H1 (cell line): ENCODE data around the gene KRT32. TPM values are rescaled to one million over a fixed set of nuclear protein-coding genes. Genes with fewer than 3 reads are reported as not detected.

ENCODE experiments used
- CTCF ChIA-PET: fragments of 300-600 bp; sonication (Branson Sonifier 250); formaldehyde crosslinking; loops from one replicate; lab custom pipeline; 2021; ENCODE audit not compliant: partially characterized antibody; lab: Charles Lee
- POLR2A ChIA-PET: fragments of 300-600 bp; sonication (Branson Sonifier 250); formaldehyde crosslinking; loops from one replicate; lab custom pipeline; 2021; ENCODE audit warnings: inconsistent platforms; ENCODE audit not compliant: partially characterized antibody; lab: Charles Lee
- DNase-seq, 2 experiments: peaks; one replicate each; pipeline versions ENCODE4 v3.0.0 to v3.0.0-alpha.2; 2010 to 2022; ENCODE audit warnings: low spot score in 2 of 2, low read depth in 1 of 2, mixed read lengths in 1 of 2
- FAIRE-seq: peaks from 2 replicates; lab custom pipeline; 2011; peaks lifted over from hg19 to GRCh38; lab: Jason Lieb, UNC
- H2AFZ ChIP-seq: 2 replicates; pipeline ENCODE4 v1.8.1; 2012; ENCODE audit warnings: low read length, inconsistent platforms
- H2AK5ac ChIP-seq: 2 replicates; pipeline ENCODE4 v1.6.1; 2013; ENCODE audit warnings: low read depth, low read length
- H2BK120ac ChIP-seq: replicated peaks from 2 replicates; pipeline ENCODE3; 2013; ENCODE audit warnings: low read depth, low read length, inconsistent platforms
- H2BK12ac ChIP-seq: 2 replicates; pipeline ENCODE4 v1.6.1; 2013; ENCODE audit warnings: low read depth, low read length
- H2BK15ac ChIP-seq: 2 replicates; pipeline ENCODE4 v1.6.1; 2013; ENCODE audit warnings: low read length
- H2BK20ac ChIP-seq: 2 replicates; pipeline ENCODE4 v1.6.1; 2013; ENCODE audit warnings: low read length
- H2BK5ac ChIP-seq: 2 replicates; pipeline ENCODE4 v1.6.1; 2013; ENCODE audit warnings: low read depth, low read length
- H3K14ac ChIP-seq: 2 replicates; pipeline ENCODE4 v1.6.1; 2013; ENCODE audit warnings: inconsistent platforms; ENCODE audit not compliant: insufficient read length
- H3K18ac ChIP-seq: 2 replicates; pipeline ENCODE4 v1.6.1; 2013; ENCODE audit warnings: low read length; ENCODE audit errors: extremely low read depth
- H3K23ac ChIP-seq: 2 replicates; pipeline ENCODE4 v1.6.1; 2013; ENCODE audit warnings: inconsistent platforms; ENCODE audit not compliant: insufficient read length
- H3K23me2 ChIP-seq: 2 replicates; pipeline ENCODE4 v1.6.1; 2013; ENCODE audit warnings: low read depth, low read length
- H3K27ac ChIP-seq: 2 replicates; pipeline ENCODE4 v1.6.1; 2011; ENCODE audit warnings: low read depth, low read length, inconsistent platforms
- H3K27me3 ChIP-seq, 4 experiments: replicated peaks in 1 of 4; 1 replicate in 1 of 4; 2 replicates in 3 of 4; pipeline versions ENCODE4 v1.6.1 to v1.8.1; 2011 to 2013; ENCODE audit warnings: low read length in 3 of 4, mild to moderate bottlenecking in 3 of 4, inconsistent platforms in 2 of 4, mixed read lengths in 2 of 4, moderate library complexity in 1 of 4; ENCODE audit not compliant: control insufficient read depth in 3 of 4, insufficient read depth in 3 of 4; ENCODE audit errors: extremely low read depth in 1 of 4
- H3K36me3 ChIP-seq, 4 experiments: 2 replicates each; pipeline versions ENCODE4 v1.6.1 to v1.8.1; 2011 to 2013; ENCODE audit warnings: mild to moderate bottlenecking in 4 of 4, low read length in 3 of 4, moderate library complexity in 2 of 4, control low read depth in 1 of 4, inconsistent platforms in 1 of 4; ENCODE audit not compliant: insufficient read depth in 4 of 4, control insufficient read depth in 2 of 4
- H3K4ac ChIP-seq: replicated peaks from 2 replicates; pipeline ENCODE3; 2013; ENCODE audit warnings: low read length, low read depth, mixed read lengths, inconsistent platforms; ENCODE audit not compliant: insufficient read length
- H3K4me1 ChIP-seq, 4 experiments: replicated peaks in 1 of 4; 1 replicate in 1 of 4; 2 replicates in 3 of 4; pipeline versions ENCODE4 v1.6.1 to v1.8.1; 2011 to 2013; ENCODE audit warnings: low read length in 3 of 4, inconsistent platforms in 2 of 4, mixed read lengths in 1 of 4; ENCODE audit not compliant: insufficient read depth in 4 of 4, control insufficient read depth in 3 of 4
- H3K4me2 ChIP-seq, 2 experiments: 2 replicates each; pipeline versions ENCODE4 v1.6.1 to v1.8.1; 2011 to 2013; ENCODE audit warnings: low read depth in 2 of 2, low read length in 2 of 2, control low read depth in 1 of 2, inconsistent platforms in 1 of 2, mild to moderate bottlenecking in 1 of 2; ENCODE audit not compliant: insufficient read depth in 1 of 2
- H3K4me3 ChIP-seq, 4 experiments: fragments of 200-600, 300-600 bp in 1 of 4; sonication (generic), shearing (Covaris generic), sonication (Bioruptor Twin) in 1 of 4; 2 replicates each; pipeline versions ENCODE4 v1.5.1 to v1.8.1; 2011 to 2016; ENCODE audit warnings: low read length in 4 of 4, low read depth in 3 of 4, control low read depth in 2 of 4, inconsistent platforms in 2 of 4, mild to moderate bottlenecking in 2 of 4, mixed read lengths in 1 of 4, moderate library complexity in 1 of 4; ENCODE audit not compliant: insufficient read depth in 2 of 4; ENCODE audit errors: extremely low read depth in 1 of 4
- H3K56ac ChIP-seq: replicated peaks from 2 replicates; pipeline ENCODE3; 2013; ENCODE audit warnings: low read depth, mild to moderate bottlenecking, mixed read lengths, low read length, inconsistent platforms; ENCODE audit not compliant: insufficient read length
- H3K79me1 ChIP-seq: 2 replicates; pipeline ENCODE4 v1.6.1; 2013; ENCODE audit warnings: low read depth, low read length, control low read depth
- H3K79me2 ChIP-seq, 2 experiments: 2 replicates each; pipeline versions ENCODE4 v1.6.1 to v1.8.1; 2012 to 2013; ENCODE audit warnings: low read length in 2 of 2, mild to moderate bottlenecking in 2 of 2, inconsistent platforms in 1 of 2; ENCODE audit not compliant: insufficient read depth in 2 of 2, control insufficient read depth in 1 of 2
- H3K9ac ChIP-seq, 4 experiments: replicated peaks in 1 of 4; 1 replicate in 1 of 4; 2 replicates in 3 of 4; pipeline versions ENCODE4 v1.6.1 to v1.8.1; 2011 to 2013; ENCODE audit warnings: low read depth in 3 of 4, low read length in 3 of 4, control low read depth in 2 of 4, mild to moderate bottlenecking in 2 of 4, moderate library complexity in 2 of 4, inconsistent platforms in 1 of 4; ENCODE audit errors: extremely low read depth in 1 of 4
- H3K9me3 ChIP-seq, 2 experiments: 2 replicates each; pipeline versions ENCODE4 v1.6.1 to v1.8.1; 2012 to 2013; ENCODE audit warnings: mild to moderate bottlenecking in 2 of 2, moderate library complexity in 2 of 2, control low read depth in 1 of 2, inconsistent platforms in 1 of 2, low read depth in 1 of 2, low read length in 1 of 2, mixed read lengths in 1 of 2; ENCODE audit not compliant: insufficient read depth in 2 of 2
- H4K20me1 ChIP-seq, 2 experiments: replicated peaks in 1 of 2; 2 replicates each; pipeline versions ENCODE3 to v1.8.1; 2011 to 2013; ENCODE audit warnings: inconsistent platforms in 2 of 2, low read length in 2 of 2, mild to moderate bottlenecking in 1 of 2; ENCODE audit not compliant: insufficient read depth in 2 of 2, control insufficient read depth in 1 of 2
- H4K5ac ChIP-seq: 2 replicates; pipeline ENCODE4 v1.6.1; 2013; ENCODE audit warnings: low read length, low read depth, mixed read lengths, inconsistent platforms; ENCODE audit not compliant: insufficient read length
- H4K8ac ChIP-seq: 2 replicates; pipeline ENCODE4 v1.8.0; 2013; ENCODE audit warnings: mild to moderate bottlenecking, moderate library complexity, low read length, inconsistent platforms; ENCODE audit not compliant: insufficient read depth; ENCODE audit errors: extremely low read depth
- H4K91ac ChIP-seq: replicated peaks from 2 replicates; pipeline ENCODE3; 2013; ENCODE audit warnings: low read length, mixed read lengths, inconsistent platforms; ENCODE audit not compliant: insufficient read length
- CBX8 ChIP-seq: fragments of 300-800, 300-1000 bp; sonication (generic); IDR thresholded peaks from 2 replicates; pipeline ENCODE4 v1.7.1; 2016; ENCODE audit warnings: low read depth, low read length, borderline replicate concordance
- CHD2 ChIP-seq: IDR thresholded peaks from 2 replicates; pipeline ENCODE4 v1.6.1; 2012; ENCODE audit warnings: low read length, improper control_type of control experiment
- FOSL1 ChIP-seq: IDR thresholded peaks from 2 replicates; pipeline ENCODE4 v1.6.1; 2011; ENCODE audit warnings: mild to moderate bottlenecking, low read depth, low read length, moderate library complexity; ENCODE audit not compliant: insufficient read depth
- MAFK ChIP-seq: IDR thresholded peaks from 2 replicates; pipeline ENCODE4 v1.6.1; 2012; ENCODE audit warnings: low read depth, mild to moderate bottlenecking, improper control_type of control experiment, low read length
- RFX5 ChIP-seq: IDR thresholded peaks from 2 replicates; pipeline ENCODE4 v1.6.1; 2011; ENCODE audit warnings: low read depth, low read length, improper control_type of control experiment, borderline replicate concordance
- SP4 ChIP-seq: IDR thresholded peaks from 2 replicates; pipeline ENCODE4 v1.6.1; 2012; ENCODE audit warnings: low read length, inconsistent platforms
- WGBS, 2 experiments: shearing (Covaris generic) in 1 of 2; methylation state at CpG; one replicate each; pipeline versions ENCODE4 v1.1.6 to v1.1.7; 2013 to 2015; ENCODE audit warnings: low lambda C conversion rate in 2 of 2, mixed read lengths in 2 of 2, inconsistent platforms in 1 of 2, low coverage in 1 of 2, missing lambda C conversion rate in 1 of 2; ENCODE audit not compliant: insufficient replicate concordance in 2 of 2, insufficient coverage in 1 of 2, insufficient read length in 1 of 2; ENCODE audit errors: extremely low coverage in 1 of 2, missing lambda C conversion rate in 1 of 2; 5-methylcytosine and 5-hydroxymethylcytosine counted together
- polyA plus RNA-seq, 7 experiments: library from polyadenylated mRNA; depleted of rRNA in 3 of 7; stranded (reverse) in 5 of 7; unstranded in 2 of 7; fragments of >200 nt in 5 of 7; fragments of 200-250 nt in 2 of 7; gene quantifications; 1 replicate in 5 of 7; 2 replicates in 1 of 7; 4 replicates in 1 of 7; pipeline versions ENCODE4 v1.2.1 to v1.2.3, GENCODE V29; 2011 to 2013; ENCODE audit warnings: missing spikeins in 2 of 7, mixed read lengths in 2 of 7
- total RNA-seq: library from RNA; stranded (reverse); fragmentation: NEBNext Ultra II Directional; extraction: Animal tissue kit (Norgen Biotek cat#: 25700); gene quantifications from 2 replicates; pipeline ENCODE4 v1.2.1, GENCODE V29; 2021

Gene KRT32
- total and polyA plus RNA-seq, 2 of the 8 experiments (the other 6 are each of a cell fraction or from before 2014, with no cell fraction given) = not detected

GRCh38 chr17:41474863-41475262 is 7.7 kb upstream of the KRT32 start:
- ChIA-PET CTCF (interaction anchor here (1.2 to 2.0 kb wide), 4 partner anchors 9 to 96 kb away, joined by 3 to 7 read pairs (median 4); no protein-coding TSS in a partner anchor), POLR2A (interaction anchor here (1.1 kb wide), 1 partner anchor 215 kb away, joined by 4 read pairs; no protein-coding TSS in a partner anchor)
- Histone ChIP-seq H3K9ac (no peak overlapping the region), H2BK120ac (no peak overlapping the region), H3K4me3 (no peak overlapping the region), H3K79me1 (no peaks in the 10 kb centered on the region), H4K8ac (no peak overlapping the region), H2BK12ac (no peak overlapping the region), H3K79me2 (no peaks in the 10 kb centered on the region), H4K5ac (no peak overlapping the region), H3K56ac (no peak overlapping the region), H3K27ac (no peak overlapping the region), H2AK5ac (no peak overlapping the region), H3K4me2 (no peak overlapping the region), H3K18ac (no peak overlapping the region), H3K23me2 (no peaks in the 10 kb centered on the region), H3K27me3 (no peaks in the 10 kb centered on the region; a peak in 2 of 7 replicates), H3K36me3 (no peaks in the 10 kb centered on the region), H3K4ac (no peak overlapping the region), H3K4me1 (no peaks in the 10 kb centered on the region), H3K14ac (no peak overlapping the region), H2AFZ (no peak overlapping the region), H4K20me1 (no peaks in the 10 kb centered on the region), H2BK5ac (no peak overlapping the region), H2BK15ac (no peak overlapping the region), H3K23ac (no peak overlapping the region), H4K91ac (no peak overlapping the region), H3K9me3 (no peaks in the 10 kb centered on the region), H2BK20ac (no peak overlapping the region)
- FAIRE-seq (no peak), DNase-seq (no peak)
- 87% methylated on average over 8 of the region's 8 CpGs; no CpG with 5 or more reads in 1 of the 2 experiments for WGBS, 2 experiments
- TF ChIP-seq RFX5 (no peak), SP4 (no peak), MAFK (no peak), FOSL1 (no peak), CHD2 (no peak), CBX8 (no peak)
